ENCODE measurements around the gene MID1IP1. TPM values are rescaled to one million over a fixed set of nuclear protein-coding genes. Genes with fewer than 3 reads are reported as not detected.

Gene MID1IP1
- total RNA-seq (10 to 100 TPM; 37.3 to 80.9 (median 54.0) TPM), polyA plus RNA-seq (10 to 100 TPM; 14.5 to 60.4 TPM)
- long read RNA-seq, donor 1, partial matches to known transcripts, result 4 of 8 reads
- long read RNA-seq, donor 1, other reads (novel, unspliced or antisense), result 0 of 8 reads
- long read RNA-seq, donor 2, transcript MID1IP1-201 (2 exons, 2,536 nt), result major isoform, 18 of 18 reads
- long read RNA-seq, donor 2, partial matches to known transcripts, result 0 of 18 reads
- long read RNA-seq, donor 2, other reads (novel, unspliced or antisense), result 0 of 18 reads
- long read RNA-seq, donor 3, transcript MID1IP1-201 (2 exons, 2,536 nt), result major isoform, 42 of 60 reads
- long read RNA-seq, donor 3, partial matches to known transcripts, result 0 of 60 reads
- long read RNA-seq, donor 3, other reads (novel, unspliced or antisense), result 16 of 60 reads

- Histone ChIP-seq H3K36me3 (no peaks in the 10 kb centered on the region), H3K27me3 (no peaks in the 10 kb centered on the region), H3K4me1 (ENCODE audit: insufficient read depth) (no peaks in the 10 kb centered on the region), H3K4me3 (peak within 1 kb of the TSS; percentile 39), H3K9me3 (no peaks in the 10 kb centered on the region), H3K27ac (peak within 1 kb of the TSS; percentile 27 to 88)
- WGBS, 3 donors, result 20 to 29% (median 25%) methylated on average over 32 of the region's 32 CpGs
- peak; percentile 75 for TF ChIP-seq POLR2A (IDR thresholded peaks at IDR 0.05)
- no peak for TF ChIP-seq CTCF (IDR thresholded peaks at IDR 0.05)
- intact Hi-C loops (cut with DNase I), result no loop called here
- DNase-seq, result peak; percentile 91 to 94 (median 91)
These were observed at the start of gene MID1IP1 for GRCh38 chrX:38800981-38801845. Gene MID1IP1 (plus strand): TSS chrX:38801459. CDS start chrX:38804947, 3,488 bp downstream.

- H3K36me3 ChIP-seq, result no peaks in the 10 kb centered on the region
- peak in 4 of 5 donors; percentile 11 to 42 (median 21) for DNase-seq
- no peak overlapping the region for H3K4me3 ChIP-seq
- 24 to 26% (median 24%) methylated on average over 6 of the region's 6 CpGs for WGBS, 3 donors
- TF ChIP-seq POLR2A (IDR thresholded peaks at IDR 0.05) (no peak), EP300 (IDR thresholded peaks at IDR 0.05) (no peak), CTCF (IDR thresholded peaks at IDR 0.05) (peak in 2 of 3 donors; percentile 35 to 60)
- no peak overlapping the region for H3K27ac ChIP-seq
- H3K4me1 ChIP-seq (ENCODE audit: insufficient read depth), result no peaks in the 10 kb centered on the region
- intact Hi-C loops (cut with DNase I), result no loop called here
- no peaks in the 10 kb centered on the region for H3K9me3 ChIP-seq
- H3K27me3 ChIP-seq, result no peaks in the 10 kb centered on the region
These were observed 47.0 kb upstream of the MID1IP1 start for GRCh38 chrX:38754102-38754790.

- Histone ChIP-seq H3K36me3 (no peaks in the 10 kb centered on the region), H3K4me1 (ENCODE audit: insufficient read depth) (no peaks in the 10 kb centered on the region), H3K27ac (no peak overlapping the region), H3K4me3 (no peak overlapping the region), H3K9me3 (no peaks in the 10 kb centered on the region), H3K27me3 (no peaks in the 10 kb centered on the region)
- TF ChIP-seq CTCF (IDR thresholded peaks at IDR 0.05), result no peak
- no peak for TF ChIP-seq EP300 (IDR thresholded peaks at IDR 0.05)
- TF ChIP-seq POLR2A (IDR thresholded peaks at IDR 0.05), result no peak
- no peak for DNase-seq
- WGBS, 3 donors, result 37 to 45% (median 37%) methylated on average over 7 of the region's 7 CpGs
- intact Hi-C loops (cut with DNase I), result no loop called here
These were observed 46.2 kb upstream of the MID1IP1 start for GRCh38 chrX:38754818-38755718.

Measured in ovary (tissue), 10 donors.